SK-N-SH (cell line): Measurements from ENCODE around the gene SYNPR. TPM values are rescaled to one million over a fixed set of nuclear protein-coding genes. Genes with fewer than 3 reads are reported as not detected.
A peak's percentile ranks its signal among the peaks of the same experiment; 100 is the strongest.

Experiments
- CTCF ChIA-PET: fragments of 300-600, 350-600 bp; formaldehyde crosslinking; extraction: SDS; loops from one replicate; lab custom pipeline; 2021; lab: Yijun Ruan, JAX
- POLR2A ChIA-PET: fragments of 350-600 bp; sonication (Branson Sonifier 250); formaldehyde crosslinking; extraction: SDS; loops from one replicate; lab custom pipeline; 2020; ENCODE audit warnings: antibody characterized with exemption, inconsistent platforms; lab: Yijun Ruan, JAX
- DNase-seq: peaks from one replicate; pipeline ENCODE4 v3.0.0; 2012
- H2AFZ ChIP-seq: fragments of 200-600 bp; sonication (generic); 2 replicates; pipeline ENCODE4 v1.8.1; 2016; ENCODE audit warnings: antibody characterized with exemption, mild to moderate bottlenecking, low read depth
- H3F3A ChIP-seq: fragments of 200-600 bp; sonication (generic); replicated peaks from 2 replicates; pipeline ENCODE3; 2016; ENCODE audit warnings: antibody characterized with exemption, mild to moderate bottlenecking; ENCODE audit not compliant: insufficient read depth
- H3K27ac ChIP-seq, 2 experiments: fragments of 200-500 bp in 1 of 2; fragments of 200-600 bp in 1 of 2; sonication (Bioruptor generic) in 1 of 2; sonication (generic), shearing (Covaris generic) in 1 of 2; 2 replicates each; pipeline versions ENCODE4 v1.5.1 to v1.6.1; 2014 to 2016; ENCODE audit warnings: low read depth in 2 of 2, inconsistent platforms in 1 of 2, low read length in 1 of 2, mild to moderate bottlenecking in 1 of 2, mixed read lengths in 1 of 2
- H3K27me3 ChIP-seq: fragments of 200-600 bp; sonication (generic), shearing (Covaris generic); 2 replicates; pipeline ENCODE4 v1.6.1; 2016; ENCODE audit warnings: mixed run types; ENCODE audit not compliant: insufficient read depth
- H3K36me3 ChIP-seq, 2 experiments: fragments of 200-500 bp in 1 of 2; fragments of 200-600 bp in 1 of 2; sonication (Bioruptor generic) in 1 of 2; sonication (generic) in 1 of 2; replicated peaks in 1 of 2; 2 replicates each; pipeline versions ENCODE3 to v1.5.1; 2014 to 2016; ENCODE audit warnings: low read length in 1 of 2, mild to moderate bottlenecking in 1 of 2; ENCODE audit not compliant: insufficient read depth in 2 of 2, control insufficient read depth in 1 of 2
- H3K4me1 ChIP-seq, 2 experiments: fragments of 200-500 bp in 1 of 2; fragments of 200-600 bp in 1 of 2; sonication (Bioruptor generic) in 1 of 2; sonication (generic), shearing (Covaris generic) in 1 of 2; 2 replicates each; pipeline versions ENCODE4 v1.5.1 to v1.6.1; 2014 to 2016; ENCODE audit warnings: low read depth in 1 of 2, low read length in 1 of 2, mixed run types in 1 of 2; ENCODE audit not compliant: insufficient read depth in 2 of 2, control insufficient read depth in 1 of 2
- H3K4me2 ChIP-seq: fragments of 200-600 bp; sonication (generic), shearing (Covaris generic); 2 replicates; pipeline ENCODE4 v1.6.1; 2017; ENCODE audit warnings: mixed run types
- H3K4me3 ChIP-seq, 2 experiments: fragments of 200-500 bp in 1 of 2; fragments of 200-600 bp in 1 of 2; sonication (Bioruptor generic) in 1 of 2; sonication (generic), shearing (Covaris generic) in 1 of 2; 2 replicates each; pipeline versions ENCODE4 v1.5.1 to v1.8.1; 2014 to 2016; ENCODE audit warnings: low read depth in 2 of 2, inconsistent platforms in 1 of 2, low read length in 1 of 2, mild to moderate bottlenecking in 1 of 2, mixed read lengths in 1 of 2, moderate library complexity in 1 of 2
- H3K79me2 ChIP-seq: fragments of 200-600 bp; sonication (generic); 2 replicates; pipeline ENCODE4 v1.8.1; 2017; ENCODE audit warnings: mild to moderate bottlenecking; ENCODE audit not compliant: insufficient read depth
- H3K9ac ChIP-seq: fragments of 200-600 bp; sonication (generic); 2 replicates; pipeline ENCODE4 v1.6.1; 2017; ENCODE audit warnings: mixed run types
- H3K9me2 ChIP-seq: fragments of 200-600 bp; sonication (generic); 2 replicates; pipeline ENCODE4 v1.6.1; 2017; ENCODE audit warnings: mixed run types
- H3K9me3 ChIP-seq: fragments of 200-600 bp; sonication (generic); 2 replicates; pipeline ENCODE4 v1.6.1; 2017; ENCODE audit warnings: mixed run types, mild to moderate bottlenecking, moderate library complexity
- H4K20me1 ChIP-seq: fragments of 200-600 bp; sonication (generic); 2 replicates; pipeline ENCODE4 v1.6.1; 2017; ENCODE audit warnings: mild to moderate bottlenecking, mixed run types; ENCODE audit not compliant: insufficient read depth
- CHD2 ChIP-seq: fragments of 150-350 bp; IDR thresholded peaks from 2 replicates; pipeline ENCODE4 v1.6.1; 2018; ENCODE audit warnings: low read length; ENCODE audit not compliant: partially characterized antibody
- ELF1 ChIP-seq: IDR thresholded peaks from 2 replicates; pipeline ENCODE4 v1.4.0; 2012
- EP300 ChIP-seq, 2 experiments: IDR thresholded peaks; 2 replicates each; pipeline versions ENCODE4 v1.4.0 to v1.6.1; 2012; ENCODE audit warnings: borderline replicate concordance in 1 of 2, low read depth in 1 of 2, low read length in 1 of 2
- FOSL2 ChIP-seq: IDR thresholded peaks from 2 replicates; pipeline ENCODE4 v1.4.0; 2012; ENCODE audit warnings: low read depth, mild to moderate bottlenecking, moderate library complexity, borderline replicate concordance
- FOXJ3 ChIP-seq: sonication (generic); formaldehyde crosslinking; IDR thresholded peaks from 2 replicates; pipeline ENCODE4 v1.5.1; 2020; ENCODE audit warnings: mild to moderate bottlenecking, missing genetic modification reagents
- FOXM1 ChIP-seq: IDR thresholded peaks from 2 replicates; pipeline ENCODE4 v1.4.0; 2012; ENCODE audit warnings: low read depth, mild to moderate bottlenecking
- GATA2 ChIP-seq: sonication (generic); formaldehyde crosslinking; IDR thresholded peaks from 2 replicates; pipeline ENCODE4 v1.5.0; 2020; ENCODE audit warnings: mild to moderate bottlenecking, missing genetic modification reagents
- JUND ChIP-seq: IDR thresholded peaks from 2 replicates; pipeline ENCODE4 v1.4.0; 2012
- MXI1 ChIP-seq: IDR thresholded peaks from 2 replicates; pipeline ENCODE4 v1.6.1; 2012; ENCODE audit warnings: mild to moderate bottlenecking, low read depth, low read length, improper control_type of control experiment
- NFIC ChIP-seq: IDR thresholded peaks from 2 replicates; pipeline ENCODE4 v1.4.0; 2012; ENCODE audit warnings: borderline replicate concordance
- NRF1 ChIP-seq: IDR thresholded peaks from 2 replicates; pipeline ENCODE4 v1.6.1; 2012; ENCODE audit warnings: low read depth, mild to moderate bottlenecking, low read length
- POLR2AphosphoS5 ChIP-seq: IDR thresholded peaks from 2 replicates; pipeline ENCODE4 v1.6.1; 2012; ENCODE audit warnings: low read depth, low read length
- RAD21 ChIP-seq: IDR thresholded peaks from 2 replicates; pipeline ENCODE4 v1.6.1; 2012; ENCODE audit warnings: mild to moderate bottlenecking, low read length
- RFX5 ChIP-seq: IDR thresholded peaks from 2 replicates; pipeline ENCODE4 v1.6.1; 2012; ENCODE audit warnings: mild to moderate bottlenecking, improper control_type of control experiment, low read length
- SIN3A ChIP-seq: IDR thresholded peaks from 2 replicates; pipeline ENCODE4 v1.6.1; 2012; ENCODE audit warnings: low read depth, mild to moderate bottlenecking, low read length, moderate library complexity, borderline replicate concordance
- SMC3 ChIP-seq: IDR thresholded peaks from 2 replicates; pipeline ENCODE4 v1.6.1; 2012; ENCODE audit warnings: low read depth, low read length, improper control_type of control experiment
- TAF1 ChIP-seq: IDR thresholded peaks from 2 replicates; pipeline ENCODE4 v1.6.1; 2012; ENCODE audit warnings: low read depth, mild to moderate bottlenecking, low read length, moderate library complexity, borderline replicate concordance
- TEAD4 ChIP-seq: IDR thresholded peaks from 2 replicates; pipeline ENCODE4 v1.4.0; 2012; ENCODE audit warnings: mild to moderate bottlenecking, borderline replicate concordance; ENCODE audit not compliant: insufficient read depth
- YY1 ChIP-seq: IDR thresholded peaks from 2 replicates; pipeline ENCODE4 v1.4.0; 2012; ENCODE audit warnings: low read depth, mild to moderate bottlenecking
- WGBS: methylation state at CpG from one replicate; pipeline ENCODE4 v1.1.6; 2017; ENCODE audit warnings: low lambda C conversion rate; 5-methylcytosine and 5-hydroxymethylcytosine counted together
- polyA plus RNA-seq, 3 experiments: library from polyadenylated mRNA; depleted of rRNA; stranded (reverse); fragments of >200 nt; gene quantifications; 2 replicates each; pipeline ENCODE4 v1.2.3, GENCODE V29; 2012
- TF ChIP-seq, protein P1 (sequence below): fragments of 150-350 bp; IDR thresholded peaks from 2 replicates; pipeline ENCODE4 v1.6.1; 2017; ENCODE audit warnings: antibody characterized with exemption, low read length, low read depth, borderline replicate concordance
- TF ChIP-seq, protein P2 (sequence below): IDR thresholded peaks from 2 replicates; pipeline ENCODE4; 2012
- TF ChIP-seq, protein P3 (sequence below): fragments of 200-600 bp; sonication (generic); IDR thresholded peaks from 2 replicates; pipeline ENCODE4 v1.6.1; 2017; ENCODE audit warnings: antibody characterized with exemption, mild to moderate bottlenecking, moderate library complexity

The SYNPR gene
- polyA plus RNA-seq, 1 of the 3 experiments (the other 2 are of a cell fraction): not detected

DNA sequence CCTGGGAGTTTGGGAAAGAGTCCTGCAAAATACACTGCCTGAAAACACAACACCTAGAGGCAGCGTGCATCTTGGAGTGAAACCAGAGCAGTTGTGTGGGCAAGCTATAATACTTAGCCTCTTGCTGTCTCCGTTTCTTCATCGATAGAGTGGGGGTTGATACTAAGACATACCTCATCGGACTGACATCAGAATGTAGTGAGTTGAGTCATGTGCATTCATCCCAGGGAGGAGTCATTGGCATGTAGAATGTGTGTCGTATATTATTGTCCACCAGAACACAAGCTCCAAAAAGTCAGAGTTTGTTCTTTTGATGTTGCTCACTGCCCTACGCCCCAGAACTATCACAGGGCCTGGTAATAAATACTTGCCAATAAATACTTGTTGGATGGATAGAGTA, 378.7 kb downstream of the SYNPR start:
- POLR2A ChIA-PET: no interaction called here
- no peaks in the 10 kb centered on the region for H4K20me1 ChIP-seq
- WGBS: 50% methylated on average over 6 of the region's 6 CpGs
- H3K27ac ChIP-seq: no peak overlapping the region
- H3K27me3 ChIP-seq: no peaks in the 10 kb centered on the region
- CTCF ChIA-PET: interaction anchor here (3.5 kb wide), 1 partner anchor 162 kb away, joined by 16 read pairs; the partner anchor contains the start of gene C3orf49
- no peak overlapping the region for H3K9ac ChIP-seq
- H3K9me2 ChIP-seq: no peaks in the 10 kb centered on the region
- H3K4me2 ChIP-seq: no peak overlapping the region
- H3F3A ChIP-seq: no peaks in the 10 kb centered on the region
- TF ChIP-seq FOXJ3 (CRISPR knock-in tag) (no peak), FOXM1 (no peak), TEAD4 (no peak), SMC3 (no peak), SIN3A (no peak), RAD21 (no peak), JUND (no peak), POLR2AphosphoS5 (no peak), GATA2 (no peak), MXI1 (no peak)
- TF ChIP-seq, protein P1, sequence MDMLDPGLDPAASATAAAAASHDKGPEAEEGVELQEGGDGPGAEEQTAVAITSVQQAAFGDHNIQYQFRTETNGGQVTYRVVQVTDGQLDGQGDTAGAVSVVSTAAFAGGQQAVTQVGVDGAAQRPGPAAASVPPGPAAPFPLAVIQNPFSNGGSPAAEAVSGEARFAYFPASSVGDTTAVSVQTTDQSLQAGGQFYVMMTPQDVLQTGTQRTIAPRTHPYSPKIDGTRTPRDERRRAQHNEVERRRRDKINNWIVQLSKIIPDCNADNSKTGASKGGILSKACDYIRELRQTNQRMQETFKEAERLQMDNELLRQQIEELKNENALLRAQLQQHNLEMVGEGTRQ: no peak
- no peaks in the 10 kb centered on the region; a peak in 1 of 4 replicates for H3K4me1 ChIP-seq
- no peaks in the 10 kb centered on the region for H3K36me3 ChIP-seq
- H2AFZ ChIP-seq: no peak overlapping the region
- H3K4me3 ChIP-seq: no peak overlapping the region
- no peak for DNase-seq
- no peaks in the 10 kb centered on the region for H3K9me3 ChIP-seq
- H3K79me2 ChIP-seq: no peaks in the 10 kb centered on the region

DNA sequence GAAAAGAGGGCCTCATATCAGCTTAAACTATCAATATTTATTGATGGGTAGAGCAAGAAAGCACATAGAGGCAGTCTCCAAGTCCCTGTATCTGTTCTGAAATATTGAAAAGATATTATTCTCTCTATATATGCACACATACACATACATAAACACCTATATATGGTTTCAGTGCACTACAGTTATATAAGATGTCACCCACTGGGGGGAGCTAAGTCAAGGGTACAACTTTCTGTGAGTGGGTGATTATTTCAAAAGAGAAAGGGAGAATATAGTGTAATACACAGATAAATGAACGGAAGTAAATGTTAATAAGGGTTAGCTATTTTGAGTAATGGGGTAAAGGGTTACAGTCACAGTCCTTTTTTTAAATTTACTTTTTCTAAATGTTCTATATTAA, 383.1 kb downstream of the SYNPR start:
- H3K9me3 ChIP-seq: no peaks in the 10 kb centered on the region
- DNase-seq: no peak
- no peak overlapping the region for H3K4me2 ChIP-seq
- H3K36me3 ChIP-seq: no peaks in the 10 kb centered on the region
- H3K27me3 ChIP-seq: no peaks in the 10 kb centered on the region; the same call in 1 of the 2 replicates
- no peaks in the 10 kb centered on the region for H3K4me1 ChIP-seq
- H2AFZ ChIP-seq: no peak overlapping the region
- H3F3A ChIP-seq: no peaks in the 10 kb centered on the region
- no peaks in the 10 kb centered on the region for H3K79me2 ChIP-seq
- no peaks in the 10 kb centered on the region for H3K9me2 ChIP-seq
- no peaks in the 10 kb centered on the region for H4K20me1 ChIP-seq
- 64% methylated on average over 1 of the region's 1 CpG for WGBS
- TF ChIP-seq EP300 (IDR thresholded peaks at IDR 0.05; ENCODE audit: borderline replicate concordance in 1 of 2, low read depth in 1 of 2, low read length in 1 of 2): no peak
- TF ChIP-seq, protein P2, sequence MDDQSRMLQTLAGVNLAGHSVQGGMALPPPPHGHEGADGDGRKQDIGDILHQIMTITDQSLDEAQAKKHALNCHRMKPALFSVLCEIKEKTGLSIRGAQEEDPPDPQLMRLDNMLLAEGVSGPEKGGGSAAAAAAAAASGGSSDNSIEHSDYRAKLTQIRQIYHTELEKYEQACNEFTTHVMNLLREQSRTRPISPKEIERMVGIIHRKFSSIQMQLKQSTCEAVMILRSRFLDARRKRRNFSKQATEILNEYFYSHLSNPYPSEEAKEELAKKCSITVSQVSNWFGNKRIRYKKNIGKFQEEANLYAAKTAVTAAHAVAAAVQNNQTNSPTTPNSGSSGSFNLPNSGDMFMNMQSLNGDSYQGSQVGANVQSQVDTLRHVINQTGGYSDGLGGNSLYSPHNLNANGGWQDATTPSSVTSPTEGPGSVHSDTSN: no peak
- TF ChIP-seq TAF1: no peak
- peak; percentile 56 for TF ChIP-seq RAD21
- TF ChIP-seq, protein P3, sequence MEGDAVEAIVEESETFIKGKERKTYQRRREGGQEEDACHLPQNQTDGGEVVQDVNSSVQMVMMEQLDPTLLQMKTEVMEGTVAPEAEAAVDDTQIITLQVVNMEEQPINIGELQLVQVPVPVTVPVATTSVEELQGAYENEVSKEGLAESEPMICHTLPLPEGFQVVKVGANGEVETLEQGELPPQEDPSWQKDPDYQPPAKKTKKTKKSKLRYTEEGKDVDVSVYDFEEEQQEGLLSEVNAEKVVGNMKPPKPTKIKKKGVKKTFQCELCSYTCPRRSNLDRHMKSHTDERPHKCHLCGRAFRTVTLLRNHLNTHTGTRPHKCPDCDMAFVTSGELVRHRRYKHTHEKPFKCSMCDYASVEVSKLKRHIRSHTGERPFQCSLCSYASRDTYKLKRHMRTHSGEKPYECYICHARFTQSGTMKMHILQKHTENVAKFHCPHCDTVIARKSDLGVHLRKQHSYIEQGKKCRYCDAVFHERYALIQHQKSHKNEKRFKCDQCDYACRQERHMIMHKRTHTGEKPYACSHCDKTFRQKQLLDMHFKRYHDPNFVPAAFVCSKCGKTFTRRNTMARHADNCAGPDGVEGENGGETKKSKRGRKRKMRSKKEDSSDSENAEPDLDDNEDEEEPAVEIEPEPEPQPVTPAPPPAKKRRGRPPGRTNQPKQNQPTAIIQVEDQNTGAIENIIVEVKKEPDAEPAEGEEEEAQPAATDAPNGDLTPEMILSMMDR: peak; percentile 47
- TF ChIP-seq JUND: no peak
- TF ChIP-seq SMC3: peak; percentile 45
- no peak for TF ChIP-seq SIN3A
- no peak for TF ChIP-seq NRF1
- no peak for TF ChIP-seq YY1
- TF ChIP-seq MXI1: no peak
- no peak for TF ChIP-seq FOSL2
- no peak for TF ChIP-seq FOXM1
- TF ChIP-seq RFX5: no peak
- TF ChIP-seq GATA2: no peak
- no peak for TF ChIP-seq CHD2
- no peak for TF ChIP-seq ELF1
- no peak for TF ChIP-seq NFIC
- TF ChIP-seq, all 33 proteins: peak for 3
- no peak overlapping the region for H3K27ac ChIP-seq
- CTCF ChIA-PET: interaction anchor here (0.7 to 4.6 kb wide), 7 partner anchors 18 to 311 kb away, joined by 3 to 29 read pairs (median 4); partner anchors contain the start of gene C3orf49
- POLR2A ChIA-PET: no interaction called here
- H3K4me3 ChIP-seq: no peak overlapping the region
- no peak overlapping the region for H3K9ac ChIP-seq
